Left colon (tissue), 2 donors: ENCODE results near the gene ANKRD44. TPM values are rescaled to one million over a fixed set of nuclear protein-coding genes. Genes with fewer than 3 reads are reported as not detected.

Experiments used
- ATAC-seq: fragments of 200-7000 bp; cut with Tn5 transposase; one replicate; pipeline ENCODE4 v1.9.1; 2020; ENCODE audit warnings: mild to moderate bottlenecking, moderate library complexity
- DNase-seq, 2 donors: peaks; one replicate each; pipeline ENCODE4 v3.0.0-alpha.2; 2020
- intact Hi-C, 2 donors: fragments of 100-400 bp; cut with DNase I in 1 of 2; cut with micrococcal nuclease in 1 of 2; formaldehyde crosslinking; loops; one replicate each; pipeline versions ENCODE4 v1.11.2 to v1.14.0; 2022; cut with DNase I, micrococcal nuclease
- total RNA-seq, 2 donors: library from RNA; stranded (reverse); fragmentation: NEBNext Ultra II Directional; extraction: Animal tissue kit (Norgen Biotek cat#: 25700); gene quantifications; one replicate each; pipeline ENCODE4 v1.2.1, GENCODE V29; 2021
- donor health status: DM: no; HTN: no; CAD: no.
- donor health status: DM: yes; HTN: yes; CAD: no.

Gene ANKRD44
- total RNA-seq, 2 donors from 2014 or later, result 9.2 to 14.6 TPM

- DNase-seq (no peak), ATAC-seq (no peak)
- intact Hi-C loops, result no loop called here
Measured at GRCh38 chr2:197200051-197200761, 110.4 kb downstream of the ANKRD44 start.

DNA sequence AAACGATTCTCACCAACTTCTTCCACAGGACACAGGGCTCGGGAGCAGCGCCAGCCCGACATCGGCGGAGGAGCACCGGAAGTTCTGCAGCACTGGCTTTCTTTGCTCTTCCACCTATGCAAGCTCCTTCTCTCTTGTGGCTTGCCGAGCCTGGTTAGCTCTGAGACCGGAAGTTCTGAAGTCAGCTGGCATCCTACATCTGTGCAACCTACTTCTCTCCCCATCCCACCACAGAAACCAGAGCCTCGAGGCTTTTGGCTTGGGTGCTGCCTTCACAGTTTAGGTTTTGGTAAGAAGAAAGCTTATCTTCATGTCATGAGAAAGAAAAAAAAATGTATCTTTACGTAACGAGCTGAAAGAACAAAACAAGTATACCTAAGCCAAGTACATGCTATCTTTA, 111.7 kb downstream of the ANKRD44 start:
- intact Hi-C loops, result loop anchor here in 1 of 2 donors (10.0 kb wide), 1 partner anchor 106 kb away; no protein-coding TSS in a partner anchor
- ATAC-seq (peak; percentile 41), DNase-seq (peak; percentile 58 to 72)

GRCh38 chr2:197197895-197198311, 112.7 kb downstream of the ANKRD44 start:
- intact Hi-C loops, result loop anchor here in 1 of 2 donors (10.0 kb wide), 1 partner anchor 107 kb away; no protein-coding TSS in a partner anchor
- ATAC-seq (no peak), DNase-seq (no peak)

DNA sequence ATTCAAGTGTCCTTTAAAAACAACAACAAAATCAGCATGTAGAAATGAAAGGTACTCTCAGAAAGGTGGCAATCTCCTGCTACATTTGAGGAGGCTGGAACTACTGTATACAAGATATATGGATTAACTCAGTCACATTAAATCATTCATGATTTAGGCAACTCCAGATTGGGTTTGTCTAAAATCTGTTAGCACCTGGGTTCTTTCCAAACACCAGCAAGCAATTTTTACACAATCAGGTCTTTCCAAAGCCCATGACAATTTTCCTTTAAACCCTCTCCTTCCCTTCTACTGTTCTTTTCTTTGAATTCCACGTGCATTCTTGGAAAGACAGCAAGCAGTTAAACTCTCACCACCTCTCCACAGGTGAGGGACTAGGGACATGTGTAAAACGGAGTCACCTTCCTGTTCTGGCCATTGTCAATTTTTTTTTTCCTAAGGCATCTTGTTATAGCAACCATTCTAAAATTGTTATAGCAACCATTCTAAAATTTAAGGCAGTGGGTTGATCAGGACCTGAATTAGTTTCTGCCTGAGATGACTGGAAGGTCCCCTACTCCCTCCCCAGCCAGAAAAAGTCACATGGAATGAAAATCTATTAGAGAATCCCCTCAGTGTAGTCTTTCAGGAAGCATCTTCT, 113.9 kb downstream of the ANKRD44 start:
- no peak for DNase-seq
- ATAC-seq, result no peak
- intact Hi-C loops, result loop anchor here in 1 of 2 donors (10.0 kb wide), 1 partner anchor 108 kb away; no protein-coding TSS in a partner anchor

GRCh38 chr2:197195518-197195917, 115.1 kb downstream of the ANKRD44 start:
- no peak for DNase-seq
- no peak for ATAC-seq
- intact Hi-C loops, result loop anchor here in 1 of 2 donors (10.0 kb wide), 1 partner anchor 109 kb away; no protein-coding TSS in a partner anchor

DNA sequence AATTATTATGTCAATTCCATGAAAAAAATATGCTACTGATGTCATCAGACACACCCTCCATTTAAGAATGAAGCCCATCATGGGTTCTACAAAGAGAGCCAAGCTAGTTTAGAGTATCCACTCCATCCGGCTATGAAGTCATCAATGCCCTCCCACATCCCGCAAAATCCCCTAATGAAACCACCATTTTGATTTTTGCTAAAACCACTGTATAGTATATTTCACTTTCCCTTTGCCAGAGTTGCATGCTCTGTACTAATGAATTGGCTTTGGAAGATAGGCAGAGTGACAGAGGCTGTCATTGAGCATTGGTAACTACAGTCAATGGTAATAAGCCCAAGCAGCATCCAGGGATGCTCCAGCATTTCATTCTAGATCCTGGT, 118.6 kb downstream of the ANKRD44 start:
- ATAC-seq (peak; percentile 14), DNase-seq (no peak)
- intact Hi-C loops, result loop anchor here (2.0 to 10.0 kb wide), 2 partner anchors 113 to 117 kb away; no protein-coding TSS in a partner anchor

DNA sequence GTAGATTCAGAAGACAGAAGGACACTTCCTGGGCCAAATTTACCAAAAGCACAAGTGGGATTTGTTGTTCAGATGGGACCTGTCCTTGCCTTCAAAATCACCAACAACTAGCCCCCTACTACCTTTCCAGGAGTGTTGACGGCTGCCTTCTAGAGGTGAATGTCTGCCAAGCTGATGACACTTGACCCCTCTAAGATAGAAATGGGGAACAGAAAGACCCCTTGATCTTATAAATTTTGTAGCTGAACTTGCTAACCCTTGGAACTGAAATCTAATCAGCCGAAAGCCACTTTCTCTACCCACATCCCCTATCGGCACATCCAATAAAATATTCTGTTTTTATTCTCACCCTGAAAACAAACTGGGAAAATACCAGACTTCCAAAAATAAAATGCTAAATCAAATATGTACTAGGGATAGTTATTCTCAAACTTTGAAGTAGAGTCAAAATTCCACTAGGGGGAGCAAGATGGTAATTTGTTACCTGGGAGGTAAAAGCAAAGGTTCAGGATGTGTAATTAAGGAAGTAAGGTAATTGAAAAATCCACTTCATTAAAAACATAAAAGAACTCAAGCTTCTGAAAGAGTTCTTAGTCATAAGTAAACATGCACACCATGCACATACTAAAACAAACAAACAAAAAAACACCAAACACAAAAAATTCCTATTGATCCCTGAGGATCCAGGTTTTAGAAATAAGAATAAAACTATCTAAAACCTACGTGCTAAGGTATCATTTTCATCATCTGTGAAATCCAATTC, 119.2 kb downstream of the ANKRD44 start:
- ATAC-seq (peak; percentile 70), DNase-seq (no peak)
- intact Hi-C loops, result loop anchor here in 1 of 2 donors (10.0 kb wide), 1 partner anchor 113 kb away; no protein-coding TSS in a partner anchor

- DNase-seq (no peak), ATAC-seq (no peak)
- intact Hi-C loops, result loop anchor here in 1 of 2 donors (10.0 kb wide), 1 partner anchor 115 kb away; no protein-coding TSS in a partner anchor
Measured at GRCh38 chr2:197190100-197190432, 120.5 kb downstream of the ANKRD44 start.

- ATAC-seq (no peak), DNase-seq (no peak)
- intact Hi-C loops, result loop anchor here in 1 of 2 donors (10.0 kb wide), 1 partner anchor 115 kb away; no protein-coding TSS in a partner anchor
Measured at GRCh38 chr2:197189426-197190099, 121.0 kb downstream of the ANKRD44 start.

- ATAC-seq (no peak), DNase-seq (no peak)
- intact Hi-C loops, result no loop called here
Measured at GRCh38 chr2:197185676-197186075, 124.9 kb downstream of the ANKRD44 start.

DNA sequence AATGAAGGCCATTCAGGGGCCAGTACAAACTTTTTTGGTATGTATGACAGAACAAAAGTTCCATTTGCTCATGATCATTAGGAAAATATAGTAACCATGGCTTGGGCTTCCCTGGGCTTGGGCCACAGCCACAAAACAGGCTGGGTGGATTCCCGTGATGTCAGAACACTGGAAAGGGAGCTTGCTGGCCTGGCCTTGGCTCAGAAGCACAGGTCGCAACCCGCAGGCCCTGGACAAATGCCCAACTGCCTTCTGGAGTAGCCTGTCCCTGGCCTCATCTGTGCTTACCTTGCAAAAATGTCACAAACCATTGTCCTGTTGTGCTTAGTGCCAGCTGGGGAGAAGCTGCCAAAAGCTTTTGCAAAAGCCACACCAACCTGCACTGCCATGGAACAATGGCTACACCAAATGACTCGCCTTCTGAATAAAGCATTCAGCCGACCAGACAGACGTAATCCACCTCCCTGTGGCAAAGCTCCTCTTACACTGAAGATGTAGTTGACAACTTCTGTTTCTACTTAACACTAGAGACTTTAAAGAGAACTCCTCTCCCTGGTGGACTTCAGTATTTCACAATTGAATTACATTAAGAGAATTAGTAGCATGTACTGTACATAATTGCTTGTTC, 125.5 kb downstream of the ANKRD44 start:
- DNase-seq (no peak), ATAC-seq (no peak)
- intact Hi-C loops, result no loop called here

- DNase-seq (no peak), ATAC-seq (no peak)
- intact Hi-C loops, result no loop called here
Measured at GRCh38 chr2:197183355-197183754, 127.2 kb downstream of the ANKRD44 start.

- ATAC-seq (no peak), DNase-seq (no peak)
- intact Hi-C loops, result no loop called here
Measured at GRCh38 chr2:197182668-197183067, 127.9 kb downstream of the ANKRD44 start.

GRCh38 chr2:197181491-197181890, 129.1 kb downstream of the ANKRD44 start:
- DNase-seq (no peak), ATAC-seq (no peak)
- intact Hi-C loops, result no loop called here

- intact Hi-C loops, result no loop called here
- DNase-seq (no peak), ATAC-seq (no peak)
Measured at GRCh38 chr2:197179744-197180498, 130.7 kb downstream of the ANKRD44 start.

DNA sequence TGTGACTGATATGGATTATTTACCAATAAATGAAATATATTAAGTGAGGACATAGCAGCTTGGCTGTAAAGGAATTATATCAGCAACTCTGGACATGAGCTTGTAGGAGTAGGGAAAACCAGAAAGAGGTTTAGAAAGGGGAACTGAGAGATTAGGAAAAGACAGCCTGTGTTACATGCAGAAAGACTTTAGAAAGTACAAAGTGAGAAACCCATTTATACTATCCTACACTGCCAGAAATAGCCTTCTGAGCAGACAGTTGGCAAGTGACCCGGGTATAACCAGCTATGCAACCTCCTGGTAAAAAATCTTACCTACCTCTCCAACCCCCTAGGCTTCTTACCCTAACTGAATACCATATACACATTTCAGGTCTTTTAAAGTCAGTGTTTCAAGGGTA, 134.1 kb downstream of the ANKRD44 start:
- intact Hi-C loops, result no loop called here
- DNase-seq (no peak), ATAC-seq (no peak)

DNA sequence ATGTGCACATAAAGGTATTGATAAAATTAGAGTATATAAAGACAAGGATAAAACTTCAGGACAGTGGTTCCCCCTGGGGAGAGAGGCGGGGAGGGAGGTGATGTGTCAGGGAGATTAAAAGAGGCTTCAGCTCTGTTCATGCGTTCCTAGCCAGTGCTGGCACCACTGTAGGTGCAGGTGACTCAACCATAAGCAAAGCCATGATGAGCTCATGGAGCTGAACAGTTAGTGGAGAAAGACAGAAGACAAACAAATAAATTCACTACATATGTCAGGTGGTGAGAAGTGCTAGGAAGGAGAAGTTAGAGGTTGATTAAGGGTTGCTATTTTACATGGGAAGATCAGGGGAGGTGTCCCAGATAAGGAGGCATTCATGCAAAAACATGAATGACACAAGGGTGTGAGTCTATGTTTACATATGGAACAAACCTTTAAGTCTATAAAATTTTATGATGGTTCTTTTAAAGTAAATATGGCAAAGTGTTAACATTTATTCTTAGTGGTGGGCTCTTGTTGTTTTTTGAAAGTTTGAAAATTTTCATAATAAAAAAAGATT, 136.0 kb downstream of the ANKRD44 start:
- ATAC-seq (peak; percentile 92), DNase-seq (no peak)
- intact Hi-C loops, result no loop called here
